Liver (tissue), 9 donors: ENCODE measurements around the gene SGO2. TPM values are rescaled to one million over a fixed set of nuclear protein-coding genes. Genes with fewer than 3 reads are reported as not detected.

Experiments used
- DNase-seq: peaks from one replicate; pipeline ENCODE4 v3.0.0-alpha.2; 2017; ENCODE audit warnings: low spot score
- H3K27ac ChIP-seq, 2 donors: one replicate each; pipeline ENCODE4 v1.7.0; 2013; ENCODE audit warnings: inconsistent platforms in 2 of 2, low read length in 2 of 2, control low read depth in 1 of 2, low read depth in 1 of 2, mild to moderate bottlenecking in 1 of 2
- H3K27me3 ChIP-seq, 4 donors: one replicate each; pipeline versions ENCODE4 v1.6.1 to v1.7.0; 2013; ENCODE audit warnings: low read length in 3 of 4, inconsistent platforms in 1 of 4, mild to moderate bottlenecking in 1 of 4, moderate library complexity in 1 of 4; ENCODE audit not compliant: control insufficient read depth in 4 of 4, insufficient read depth in 4 of 4
- H3K36me3 ChIP-seq, 4 donors: one replicate each; pipeline versions ENCODE4 v1.6.1 to v1.7.0; 2013; ENCODE audit warnings: low read length in 3 of 4, mild to moderate bottlenecking in 3 of 4, low read depth in 1 of 4, moderate library complexity in 1 of 4; ENCODE audit not compliant: control insufficient read depth in 4 of 4, insufficient read depth in 3 of 4
- H3K4me1 ChIP-seq, 4 donors: one replicate each; pipeline versions ENCODE4 v1.6.1 to v1.7.0; 2013; ENCODE audit warnings: low read length in 3 of 4, mild to moderate bottlenecking in 3 of 4, moderate library complexity in 1 of 4; ENCODE audit not compliant: control insufficient read depth in 4 of 4, insufficient read depth in 4 of 4
- H3K4me3 ChIP-seq, 3 donors: one replicate each; pipeline versions ENCODE4 v1.6.1 to v1.7.0; 2013; ENCODE audit warnings: low read length in 3 of 3, control low read depth in 1 of 3, low read depth in 1 of 3, mild to moderate bottlenecking in 1 of 3
- H3K9ac ChIP-seq, 2 donors: one replicate each; pipeline ENCODE4 v1.7.0; 2013; ENCODE audit warnings: low read length in 2 of 2, mild to moderate bottlenecking in 2 of 2, moderate library complexity in 2 of 2, control low read depth in 1 of 2, low read depth in 1 of 2
- H3K9me3 ChIP-seq, 4 donors: one replicate each; pipeline versions ENCODE4 v1.6.1 to v1.7.0; 2013; ENCODE audit warnings: low read length in 3 of 4; ENCODE audit not compliant: control insufficient read depth in 4 of 4
- ATF3 ChIP-seq: IDR thresholded peaks from 2 replicates; pipeline ENCODE4 v1.6.1; 2016; ENCODE audit warnings: antibody characterized with exemption
- CTCF ChIP-seq: fragments of 150-350 bp; IDR thresholded peaks from 2 replicates; pipeline ENCODE4 v1.5.1; 2017; ENCODE audit warnings: improper control_type of control experiment, low read depth, low read length; ENCODE audit not compliant: missing input control
- EGR1 ChIP-seq, 2 donors: IDR thresholded peaks; 2 replicates each; pipeline ENCODE4 v1.6.1; 2016 to 2018; ENCODE audit warnings: antibody characterized with exemption in 2 of 2, low read depth in 2 of 2
- FOXA1 ChIP-seq: IDR thresholded peaks from 2 replicates; pipeline ENCODE4 v1.6.1; 2016; ENCODE audit warnings: antibody characterized with exemption
- FOXA2 ChIP-seq: IDR thresholded peaks from 2 replicates; pipeline ENCODE4 v1.6.1; 2016; ENCODE audit warnings: antibody characterized with exemption
- GABPA ChIP-seq, 2 donors: IDR thresholded peaks in 1 of 2; conservative IDR thresholded peaks in 1 of 2; 2 replicates each; pipeline ENCODE4 v1.6.1; 2016; ENCODE audit warnings: antibody characterized with exemption in 2 of 2, mild to moderate bottlenecking in 1 of 2, moderate library complexity in 1 of 2
- HNF4A ChIP-seq, 2 donors: conservative IDR thresholded peaks; 2 replicates each; pipeline ENCODE4 v1.6.1; 2016; ENCODE audit warnings: antibody characterized with exemption in 2 of 2, mild to moderate bottlenecking in 2 of 2
- HNF4G ChIP-seq: IDR thresholded peaks from 2 replicates; pipeline ENCODE4 v1.6.1; 2016; ENCODE audit warnings: antibody characterized with exemption
- JUND ChIP-seq, 2 donors: IDR thresholded peaks; 2 replicates each; pipeline ENCODE4 v1.6.1; 2016; ENCODE audit warnings: antibody characterized with exemption in 2 of 2
- MAX ChIP-seq: IDR thresholded peaks from 2 replicates; pipeline ENCODE4 v1.6.1; 2016; ENCODE audit warnings: antibody characterized with exemption
- NR2F2 ChIP-seq: IDR thresholded peaks from 2 replicates; pipeline ENCODE4 v1.6.1; 2016; ENCODE audit warnings: antibody characterized with exemption
- RAD21 ChIP-seq, 2 donors: IDR thresholded peaks; 2 replicates each; pipeline ENCODE4 v1.6.1; 2016; ENCODE audit warnings: antibody characterized with exemption in 2 of 2, mild to moderate bottlenecking in 2 of 2
- REST ChIP-seq: IDR thresholded peaks from 2 replicates; pipeline ENCODE4 v1.6.1; 2016; ENCODE audit warnings: antibody characterized with exemption, mild to moderate bottlenecking
- RXRA ChIP-seq, 2 donors: IDR thresholded peaks; 2 replicates each; pipeline ENCODE4 v1.6.1; 2017 to 2018; ENCODE audit warnings: antibody characterized with exemption in 2 of 2, mild to moderate bottlenecking in 1 of 2
- TAF1 ChIP-seq: conservative IDR thresholded peaks from 2 replicates; pipeline ENCODE4 v1.6.1; 2016; ENCODE audit warnings: antibody characterized with exemption, mild to moderate bottlenecking
- YY1 ChIP-seq: IDR thresholded peaks from 2 replicates; pipeline ENCODE4 v1.6.1; 2016; ENCODE audit warnings: antibody characterized with exemption, mild to moderate bottlenecking
- WGBS: extraction: QIAGEN DNeasy Blood & Tissue Kit; methylation state at CpG from one replicate; pipeline ENCODE4 v1.1.7; 2013; 5-methylcytosine and 5-hydroxymethylcytosine counted together
- polyA plus RNA-seq, 2 donors: library from polyadenylated mRNA; stranded (reverse) in 1 of 2; unstranded in 1 of 2; fragments of 200-250 nt in 1 of 2; fragments of >200 nt in 1 of 2; fragmentation: Nextera tagmentation in 1 of 2; extraction: Ambion mirVana in 1 of 2; gene quantifications; one replicate each; pipeline versions ENCODE4 v1.2.1 to v1.2.3, GENCODE V29; 2013 to 2015
- total RNA-seq, 2 donors: library from RNA; depleted of rRNA; stranded (reverse); fragments of >200 nt; gene quantifications; one replicate each; pipeline ENCODE4 v1.2.3, GENCODE V29; 2014
- donor health status: healthy.
- donor health status: healthy.
- donor health status: healthy.
- donor health status: healthy.
- donor health status: healthy.

SGO2 gene
- total and polyA plus RNA-seq, 4 donors, result 0.58 to 14.9 (median 0.77) TPM

- WGBS, result 37% methylated on average over 9 of the region's 9 CpGs
- no peak for DNase-seq
- H3K9ac ChIP-seq, result peak overlapping the region; percentile 87 to 97
- peaks cover 0 to 5% (median under 1%) of the 10 kb centered on the region in 4 donors for H3K36me3 ChIP-seq
- peaks cover 4 to 44% (median 36%) of the 10 kb centered on the region in 4 donors for H3K4me1 ChIP-seq
- no peak for TF ChIP-seq ATF3
- no peak for TF ChIP-seq YY1
- TF ChIP-seq GABPA (IDR thresholded peaks at IDR 0.05 in 1 of 2, conservative IDR thresholded peaks at IDR 0.05 in 1 of 2), result no peak
- no peak for TF ChIP-seq EGR1 (IDR thresholded peaks at IDR 0.05; ENCODE audit: low read depth in 2 of 2)
- TF ChIP-seq HNF4G, result no peak
- no peak for TF ChIP-seq MAX
- no peak for TF ChIP-seq RXRA (IDR thresholded peaks at IDR 0.05)
- TF ChIP-seq NR2F2, result no peak
- TF ChIP-seq RAD21 (IDR thresholded peaks at IDR 0.05), result no peak
- no peak for TF ChIP-seq FOXA1
- TF ChIP-seq REST, result no peak
- no peak for TF ChIP-seq HNF4A (conservative IDR thresholded peaks at IDR 0.05)
- no peak for TF ChIP-seq FOXA2
- TF ChIP-seq JUND (IDR thresholded peaks at IDR 0.05), result no peak
- TF ChIP-seq CTCF, result no peak
- no peak for TF ChIP-seq TAF1
- no peaks in the 10 kb centered on the region for H3K27me3 ChIP-seq
- H3K27ac ChIP-seq, result peak overlapping the region; percentile 81 to 93
- no peaks in the 10 kb centered on the region for H3K9me3 ChIP-seq
- peak overlapping the region; percentile 67 to 94 (median 89) for H3K4me3 ChIP-seq
Measured at GRCh38 chr2:200586644-200586975, 60.6 kb downstream of the SGO2 start.

- Histone ChIP-seq H3K9me3 (no peaks in the 10 kb centered on the region), H3K4me1 (peaks cover 4 to 49% (median 41%) of the 10 kb centered on the region in 4 donors), H3K27ac (peak overlapping the region; percentile 81 to 93), H3K36me3 (peaks cover 0 to 5% (median under 1%) of the 10 kb centered on the region in 4 donors), H3K4me3 (peak overlapping the region; percentile 67 to 94 (median 89)), H3K27me3 (no peaks in the 10 kb centered on the region), H3K9ac (peak overlapping the region; percentile 87 to 97)
- 35% methylated on average over 9 of the region's 9 CpGs for WGBS
- TF ChIP-seq JUND (IDR thresholded peaks at IDR 0.05) (no peak), HNF4A (conservative IDR thresholded peaks at IDR 0.05) (peak; percentile 18 to 30)
- DNase-seq, result no peak
Measured at GRCh38 chr2:200587007-200587616, 61.1 kb downstream of the SGO2 start.
